ENCODE results near the gene MAP3K3. TPM values are rescaled to one million over a fixed set of nuclear protein-coding genes. Genes with fewer than 3 reads are reported as not detected.

MAP3K3 gene
- total and polyA plus RNA-seq, 4 donors, result 24.5 to 56.3 (median 41.5) TPM

GRCh38 chr17:63699638-63700527, 77.7 kb downstream of the MAP3K3 start, which contains the start of gene LIMD2:
TSS of gene LIMD2 (minus strand) at chr17:63700125. CDS start at chr17:63699298, 827 bp downstream.
- TF ChIP-seq, protein P1, sequence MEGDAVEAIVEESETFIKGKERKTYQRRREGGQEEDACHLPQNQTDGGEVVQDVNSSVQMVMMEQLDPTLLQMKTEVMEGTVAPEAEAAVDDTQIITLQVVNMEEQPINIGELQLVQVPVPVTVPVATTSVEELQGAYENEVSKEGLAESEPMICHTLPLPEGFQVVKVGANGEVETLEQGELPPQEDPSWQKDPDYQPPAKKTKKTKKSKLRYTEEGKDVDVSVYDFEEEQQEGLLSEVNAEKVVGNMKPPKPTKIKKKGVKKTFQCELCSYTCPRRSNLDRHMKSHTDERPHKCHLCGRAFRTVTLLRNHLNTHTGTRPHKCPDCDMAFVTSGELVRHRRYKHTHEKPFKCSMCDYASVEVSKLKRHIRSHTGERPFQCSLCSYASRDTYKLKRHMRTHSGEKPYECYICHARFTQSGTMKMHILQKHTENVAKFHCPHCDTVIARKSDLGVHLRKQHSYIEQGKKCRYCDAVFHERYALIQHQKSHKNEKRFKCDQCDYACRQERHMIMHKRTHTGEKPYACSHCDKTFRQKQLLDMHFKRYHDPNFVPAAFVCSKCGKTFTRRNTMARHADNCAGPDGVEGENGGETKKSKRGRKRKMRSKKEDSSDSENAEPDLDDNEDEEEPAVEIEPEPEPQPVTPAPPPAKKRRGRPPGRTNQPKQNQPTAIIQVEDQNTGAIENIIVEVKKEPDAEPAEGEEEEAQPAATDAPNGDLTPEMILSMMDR (IDR thresholded peaks at IDR 0.05; ENCODE audit: control extremely low read depth, extremely low read depth), result no peak
- H3K9me3 ChIP-seq (ENCODE audit: control insufficient read depth in 4 of 4, insufficient read depth in 3 of 4, low read length in 3 of 4), result no peaks in the 10 kb centered on the region
- no peak within 1 kb of the TSS for H3K9ac ChIP-seq (ENCODE audit: insufficient read depth in 1 of 2, low read length in 2 of 2)
- peaks cover 0 to 20% (median 13%) of the 10 kb centered on the region in 4 donors for H3K36me3 ChIP-seq (ENCODE audit: control insufficient read depth in 4 of 4, insufficient read depth in 4 of 4, low read length in 4 of 4)
- H3K4me1 ChIP-seq (ENCODE audit: control insufficient read depth in 5 of 5, insufficient read depth in 5 of 5, low read length in 5 of 5), result peaks cover 0 to 38% (median 8%) of the 10 kb centered on the region in 5 donors
- 0 to 1% methylated on average over 60 to 133 of the region's 133 CpGs for WGBS, 2 donors
- H3K27me3 ChIP-seq (ENCODE audit: control insufficient read depth in 3 of 3, insufficient read depth in 3 of 3, low read length in 2 of 3), result no peaks in the 10 kb centered on the region
- peak within 1 kb of the TSS; percentile 75 to 85 for H3K27ac ChIP-seq (ENCODE audit: low read depth in 1 of 2, low read length in 1 of 2)
- peak within 1 kb of the TSS; percentile 47 for H3K4me3 ChIP-seq
- DNase-seq (peak; percentile 65 to 80 (median 75)), ATAC-seq (ENCODE audit: insufficient read depth, low FRiP score) (peak; percentile 7)

GRCh38 chr17:63700528-63701455, 78.6 kb downstream of the MAP3K3 start:
- Histone ChIP-seq H3K27me3 (ENCODE audit: control insufficient read depth in 3 of 3, insufficient read depth in 3 of 3, low read length in 2 of 3) (no peaks in the 10 kb centered on the region), H3K4me3 (peak overlapping the region; percentile 16), H3K4me1 (ENCODE audit: control insufficient read depth in 5 of 5, insufficient read depth in 5 of 5, low read length in 5 of 5) (peaks cover 0 to 32% (median 8%) of the 10 kb centered on the region in 5 donors), H3K9me3 (ENCODE audit: control insufficient read depth in 4 of 4, insufficient read depth in 3 of 4, low read length in 3 of 4) (no peaks in the 10 kb centered on the region), H3K36me3 (ENCODE audit: control insufficient read depth in 4 of 4, insufficient read depth in 4 of 4, low read length in 4 of 4) (peaks cover 0 to 23% (median 13%) of the 10 kb centered on the region in 4 donors), H3K9ac (ENCODE audit: insufficient read depth in 1 of 2, low read length in 2 of 2) (peak overlapping the region in 1 of 2 donors; percentile 25), H3K27ac (ENCODE audit: low read depth in 1 of 2, low read length in 1 of 2) (peak overlapping the region; percentile 75 to 85)
- TF ChIP-seq, protein P1 (IDR thresholded peaks at IDR 0.05; ENCODE audit: control extremely low read depth, extremely low read depth), result no peak
- WGBS, 2 donors, result 3 to 6% methylated on average over 67 to 88 of the region's 88 CpGs
- DNase-seq (peak; percentile 54 to 63 (median 60)), ATAC-seq (ENCODE audit: insufficient read depth, low FRiP score) (no peak)

GRCh38 chr17:63701456-63701820, 79.2 kb downstream of the MAP3K3 start:
- DNase-seq (no peak), ATAC-seq (ENCODE audit: insufficient read depth, low FRiP score) (no peak)
- H3K9me3 ChIP-seq (ENCODE audit: control insufficient read depth in 4 of 4, insufficient read depth in 3 of 4, low read length in 3 of 4), result no peaks in the 10 kb centered on the region
- no peak overlapping the region for H3K4me3 ChIP-seq
- H3K27me3 ChIP-seq (ENCODE audit: control insufficient read depth in 3 of 3, insufficient read depth in 3 of 3, low read length in 2 of 3), result no peaks in the 10 kb centered on the region
- WGBS, 2 donors, result 25 to 43% methylated on average over 10 of the region's 10 CpGs
- H3K9ac ChIP-seq (ENCODE audit: insufficient read depth in 1 of 2, low read length in 2 of 2), result peak overlapping the region in 1 of 2 donors; percentile 25
- peaks cover 0 to 25% (median 8%) of the 10 kb centered on the region in 5 donors for H3K4me1 ChIP-seq (ENCODE audit: control insufficient read depth in 5 of 5, insufficient read depth in 5 of 5, low read length in 5 of 5)
- peaks cover 0 to 24% (median 14%) of the 10 kb centered on the region in 4 donors for H3K36me3 ChIP-seq (ENCODE audit: control insufficient read depth in 4 of 4, insufficient read depth in 4 of 4, low read length in 4 of 4)
- TF ChIP-seq, protein P1 (IDR thresholded peaks at IDR 0.05; ENCODE audit: control extremely low read depth, extremely low read depth), result no peak
- H3K27ac ChIP-seq (ENCODE audit: low read depth in 1 of 2, low read length in 1 of 2), result peak overlapping the region in 1 of 2 donors; percentile 85
